Measurements from ENCODE around the gene ZIC4.

DNA sequence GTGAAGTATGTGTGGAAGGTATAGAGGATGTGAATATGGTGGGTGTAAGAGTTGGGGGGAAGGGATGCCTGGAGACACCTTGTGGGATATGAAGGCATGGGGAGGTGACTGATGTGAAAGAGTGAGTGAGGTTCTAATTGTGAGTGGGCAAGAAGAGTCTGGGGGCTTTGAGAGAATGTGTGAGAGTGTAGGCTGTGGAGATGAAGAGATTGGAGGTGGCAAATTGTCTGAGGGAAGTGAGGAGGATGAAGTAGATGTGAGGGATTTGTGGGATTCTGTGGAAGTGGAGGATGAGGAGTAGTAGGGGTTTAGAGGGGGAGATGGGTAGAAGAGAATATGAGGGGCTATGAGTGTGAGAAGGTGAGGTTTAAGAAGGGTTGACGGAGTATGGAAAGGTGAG, 41.6 kb downstream of the ZIC4 start:
- TF ChIP-seq, protein P1, sequence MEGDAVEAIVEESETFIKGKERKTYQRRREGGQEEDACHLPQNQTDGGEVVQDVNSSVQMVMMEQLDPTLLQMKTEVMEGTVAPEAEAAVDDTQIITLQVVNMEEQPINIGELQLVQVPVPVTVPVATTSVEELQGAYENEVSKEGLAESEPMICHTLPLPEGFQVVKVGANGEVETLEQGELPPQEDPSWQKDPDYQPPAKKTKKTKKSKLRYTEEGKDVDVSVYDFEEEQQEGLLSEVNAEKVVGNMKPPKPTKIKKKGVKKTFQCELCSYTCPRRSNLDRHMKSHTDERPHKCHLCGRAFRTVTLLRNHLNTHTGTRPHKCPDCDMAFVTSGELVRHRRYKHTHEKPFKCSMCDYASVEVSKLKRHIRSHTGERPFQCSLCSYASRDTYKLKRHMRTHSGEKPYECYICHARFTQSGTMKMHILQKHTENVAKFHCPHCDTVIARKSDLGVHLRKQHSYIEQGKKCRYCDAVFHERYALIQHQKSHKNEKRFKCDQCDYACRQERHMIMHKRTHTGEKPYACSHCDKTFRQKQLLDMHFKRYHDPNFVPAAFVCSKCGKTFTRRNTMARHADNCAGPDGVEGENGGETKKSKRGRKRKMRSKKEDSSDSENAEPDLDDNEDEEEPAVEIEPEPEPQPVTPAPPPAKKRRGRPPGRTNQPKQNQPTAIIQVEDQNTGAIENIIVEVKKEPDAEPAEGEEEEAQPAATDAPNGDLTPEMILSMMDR (IDR thresholded peaks at IDR 0.05 in 4 of 5, conservative IDR thresholded peaks at IDR 0.05 in 1 of 5), result no peak
- no peak for TF ChIP-seq POLR2A (IDR thresholded peaks at IDR 0.05)
